Measurements from ENCODE around the gene WBP2. TPM values are rescaled to one million over a fixed set of nuclear protein-coding genes. Genes with fewer than 3 reads are reported as not detected.
"Not testable (repeated sequence)": the region's sequence is repeated elsewhere in the genome, so short reads cannot be mapped to it uniquely, and the experiment has no call there.

Gene WBP2
- total and polyA plus RNA-seq, 12 donors, result 130 to 210 (median 173) TPM

- Histone ChIP-seq H3K27me3 (peaks cover 0 to 18% (median 0%) of the 10 kb centered on the region in 7 donors), H3K9me3 (no peaks in the 10 kb centered on the region), H3K27ac (peak overlapping the region; percentile 57 to 99 (median 91)), H3K4me1 (peaks cover 33 to 91% (median 67%) of the 10 kb centered on the region in 9 donors), H3K4me3 (no peak overlapping the region), H3K36me3 (peaks cover 0 to 30% (median 10%) of the 10 kb centered on the region in 9 donors)
- intact Hi-C loops (cut with DNase I), result loop anchor here in 1 of 10 donors (10.0 kb wide), 1 partner anchor 98 kb away; a partner anchor contains a TSS
- ATAC-seq, result peak; percentile 55 to 73 (median 64)
- DNase-seq, result peak; percentile 81 to 90
- TF ChIP-seq, protein P1, sequence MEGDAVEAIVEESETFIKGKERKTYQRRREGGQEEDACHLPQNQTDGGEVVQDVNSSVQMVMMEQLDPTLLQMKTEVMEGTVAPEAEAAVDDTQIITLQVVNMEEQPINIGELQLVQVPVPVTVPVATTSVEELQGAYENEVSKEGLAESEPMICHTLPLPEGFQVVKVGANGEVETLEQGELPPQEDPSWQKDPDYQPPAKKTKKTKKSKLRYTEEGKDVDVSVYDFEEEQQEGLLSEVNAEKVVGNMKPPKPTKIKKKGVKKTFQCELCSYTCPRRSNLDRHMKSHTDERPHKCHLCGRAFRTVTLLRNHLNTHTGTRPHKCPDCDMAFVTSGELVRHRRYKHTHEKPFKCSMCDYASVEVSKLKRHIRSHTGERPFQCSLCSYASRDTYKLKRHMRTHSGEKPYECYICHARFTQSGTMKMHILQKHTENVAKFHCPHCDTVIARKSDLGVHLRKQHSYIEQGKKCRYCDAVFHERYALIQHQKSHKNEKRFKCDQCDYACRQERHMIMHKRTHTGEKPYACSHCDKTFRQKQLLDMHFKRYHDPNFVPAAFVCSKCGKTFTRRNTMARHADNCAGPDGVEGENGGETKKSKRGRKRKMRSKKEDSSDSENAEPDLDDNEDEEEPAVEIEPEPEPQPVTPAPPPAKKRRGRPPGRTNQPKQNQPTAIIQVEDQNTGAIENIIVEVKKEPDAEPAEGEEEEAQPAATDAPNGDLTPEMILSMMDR (IDR thresholded peaks at IDR 0.05), result no peak
- 25 to 28% methylated on average over 13 of the region's 13 CpGs for WGBS, 2 donors
These were observed 17.6 kb upstream of the WBP2 start for GRCh38 chr17:75872434-75873351.

DNA sequence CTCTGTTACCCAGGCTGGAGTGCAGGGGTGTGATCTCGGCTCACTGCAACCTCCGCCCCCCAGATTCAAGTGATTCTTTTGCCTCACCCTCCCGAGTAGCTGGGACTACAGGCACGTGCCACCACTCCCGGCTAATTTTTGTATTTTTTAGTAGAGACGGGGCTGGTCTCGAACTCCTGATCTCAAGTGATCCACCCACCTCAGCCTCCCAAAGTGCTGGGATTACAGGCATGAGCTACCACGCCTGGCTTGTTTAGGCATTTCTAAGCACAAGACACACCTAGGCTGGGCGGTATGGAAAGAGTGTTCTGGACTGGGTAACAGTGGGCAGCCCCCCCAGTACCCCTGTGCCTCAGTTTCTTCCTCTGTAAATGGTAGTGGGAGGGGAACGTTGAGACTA, 15.1 kb upstream of the WBP2 start:
- DNase-seq, H3K27me3 ChIP-seq, ATAC-seq, H3K9me3 ChIP-seq: not testable (repeated sequence)
- Histone ChIP-seq H3K36me3 (peaks cover 0 to 18% (median 5%) of the 10 kb centered on the region in 9 donors), H3K4me1 (peaks cover 18 to 75% (median 49%) of the 10 kb centered on the region in 9 donors), H3K4me3 (peak overlapping the region in 3 of 10 donors; percentile 13 to 14 (median 13)), H3K27ac (peak overlapping the region; percentile 39 to 92 (median 84))
- intact Hi-C loops (cut with DNase I), result loop anchor here in 1 of 10 donors (10.0 kb wide), 1 partner anchor 95 kb away; a partner anchor contains a TSS
- 72 to 80% methylated on average over 10 of the region's 10 CpGs for WGBS, 2 donors

DNA sequence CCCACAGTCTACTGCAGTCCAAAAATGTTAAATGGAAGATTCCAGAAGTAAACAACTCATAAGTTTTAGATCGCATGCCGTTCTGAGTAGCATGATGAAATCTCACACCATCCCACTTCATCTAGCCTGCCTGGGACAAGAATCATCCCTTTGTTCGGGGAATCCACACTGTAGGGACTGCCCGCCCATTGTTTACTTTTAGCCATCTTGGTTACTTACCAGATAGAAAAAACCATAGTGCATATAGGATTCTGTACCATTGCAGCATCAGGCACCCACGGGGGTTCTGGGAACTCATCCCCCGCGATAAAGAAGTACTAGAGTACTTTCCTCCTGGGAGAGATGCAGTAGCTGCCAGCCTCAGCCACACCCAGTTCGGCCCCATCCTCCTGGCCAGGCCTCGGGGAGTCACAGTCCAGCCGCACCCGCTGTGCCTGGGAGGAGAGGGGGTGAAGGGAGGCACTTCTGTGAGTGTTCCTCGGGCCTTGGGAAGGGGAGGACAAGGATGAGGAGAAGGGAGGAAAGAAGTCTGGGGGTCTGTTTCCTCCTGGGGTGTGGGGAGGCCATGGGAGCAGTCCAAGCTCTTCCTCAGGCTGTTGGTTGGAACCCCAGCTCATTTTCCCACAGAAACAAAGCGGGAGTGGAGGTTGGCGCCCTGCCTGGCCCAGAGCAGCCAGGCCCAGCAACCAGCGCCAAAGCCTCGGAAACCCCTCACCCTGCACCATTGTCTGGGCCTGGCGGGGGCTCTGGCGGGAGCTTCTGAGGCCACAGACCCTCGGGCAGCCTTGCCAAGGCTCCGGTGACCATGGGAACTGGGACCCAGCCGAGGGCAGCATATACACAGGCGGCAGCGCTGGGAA, 14.4 kb upstream of the WBP2 start:
- H3K36me3 ChIP-seq, result peaks cover 0 to 11% (median 5%) of the 10 kb centered on the region in 9 donors
- peak overlapping the region; percentile 39 to 92 (median 84) for H3K27ac ChIP-seq
- WGBS, 2 donors, result 45 to 46% methylated on average over 23 of the region's 23 CpGs
- H3K4me3 ChIP-seq, result peak overlapping the region in 6 of 10 donors; percentile 0 to 20 (median 14)
- peak in 7 of 8 donors; percentile 15 to 48 (median 34) for ATAC-seq
- peaks cover 21 to 75% (median 51%) of the 10 kb centered on the region in 9 donors for H3K4me1 ChIP-seq
- no peaks in the 10 kb centered on the region for H3K9me3 ChIP-seq
- peak; percentile 55 to 65 for DNase-seq
- H3K27me3 ChIP-seq, result no peaks in the 10 kb centered on the region
- intact Hi-C loops (cut with DNase I), result loop anchor here in 1 of 10 donors (10.0 kb wide), 1 partner anchor 95 kb away; a partner anchor contains a TSS
- TF ChIP-seq, protein P1 (IDR thresholded peaks at IDR 0.05), result no peak

- WGBS, 2 donors, result 87 to 89% methylated on average over 12 of the region's 12 CpGs
- intact Hi-C loops (cut with DNase I), result not testable (repeated sequence)
These were observed 13.7 kb upstream of the WBP2 start for GRCh38 chr17:75868730-75869281.

DNA sequence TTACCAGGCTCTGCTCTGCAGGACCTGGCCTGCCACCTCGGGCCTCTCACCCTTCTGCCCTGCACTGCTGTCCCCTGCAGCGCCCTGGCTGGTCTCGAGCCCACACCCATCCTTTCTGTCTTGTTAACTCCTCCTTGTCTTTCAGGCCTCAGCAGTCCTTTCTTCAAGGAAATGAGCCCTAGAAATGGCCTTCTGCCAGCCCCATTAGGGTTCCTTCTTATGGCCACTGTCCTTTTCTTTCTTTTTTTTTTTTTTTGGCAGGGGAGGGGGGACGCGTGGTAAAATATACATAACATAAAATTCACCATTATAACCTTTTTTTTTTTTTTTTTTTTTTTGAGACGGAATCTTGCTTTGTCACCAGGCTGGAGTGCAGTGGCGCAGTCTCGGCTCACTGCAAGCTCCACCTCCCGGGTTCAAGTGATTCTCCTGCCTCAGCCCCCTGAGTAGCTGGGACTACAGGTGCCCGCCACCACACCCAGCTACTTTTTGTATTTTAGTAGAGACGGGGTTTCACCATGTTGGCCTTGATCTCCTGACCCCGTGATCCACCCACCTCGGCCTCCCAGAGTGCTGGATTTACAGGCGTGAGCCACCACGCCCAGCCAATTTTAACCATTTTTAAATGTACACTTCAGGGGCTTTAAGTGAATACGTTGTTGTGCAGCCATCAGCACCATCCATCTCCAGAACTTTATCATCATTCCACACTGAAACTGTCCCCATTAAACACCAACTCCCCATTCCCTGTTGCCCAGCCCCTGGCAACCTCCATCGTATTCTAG, 10.5 kb upstream of the WBP2 start:
- WGBS, 2 donors, result 80 to 84% methylated on average over 16 to 17 of the region's 17 CpGs
- Histone ChIP-seq H3K4me1 (peaks cover 11 to 49% (median 36%) of the 10 kb centered on the region in 9 donors), H3K27ac (peak overlapping the region in 7 of 10 donors; percentile 53 to 82 (median 73))
- H3K4me3 ChIP-seq; H3K36me3 ChIP-seq; H3K27me3 ChIP-seq; DNase-seq; H3K9me3 ChIP-seq; ATAC-seq; intact Hi-C loops (cut with DNase I): not testable (repeated sequence)

More at GRCh38 chr17:75868730-75869281, 13.7 kb upstream of the WBP2 start:
- not testable (repeated sequence) for H3K27me3 ChIP-seq, H3K36me3 ChIP-seq, H3K9me3 ChIP-seq, H3K4me3 ChIP-seq, DNase-seq, ATAC-seq
- H3K27ac ChIP-seq, result peak overlapping the region in 9 of 10 donors; percentile 28 to 92 (median 84)
- peaks cover 25 to 75% (median 51%) of the 10 kb centered on the region in 9 donors for H3K4me1 ChIP-seq

DNA sequence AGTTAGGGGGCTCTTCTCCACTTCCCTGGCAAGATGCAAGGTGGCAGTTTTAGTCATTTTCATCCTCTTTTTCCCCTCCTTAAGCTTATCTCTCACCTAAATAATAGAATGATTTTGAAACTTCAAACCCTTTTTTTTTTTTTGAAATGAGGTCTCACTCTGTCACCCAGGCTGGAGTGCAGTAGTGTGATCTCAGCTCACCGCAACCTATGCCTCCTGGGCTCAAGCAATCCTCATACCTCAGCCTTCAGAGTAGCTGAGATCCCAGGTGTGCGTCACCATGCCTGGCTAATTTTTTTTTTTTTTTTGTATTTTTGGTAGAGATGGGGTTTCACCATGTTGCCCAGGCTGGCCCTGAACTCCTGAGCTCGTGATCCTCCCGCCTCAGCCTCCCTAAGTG, 9.8 kb upstream of the WBP2 start:
- H3K27ac ChIP-seq, result peak overlapping the region in 9 of 10 donors; percentile 53 to 82 (median 73)
- intact Hi-C loops (cut with DNase I); ATAC-seq; H3K27me3 ChIP-seq; H3K9me3 ChIP-seq; DNase-seq; H3K36me3 ChIP-seq: not testable (repeated sequence)
- peak overlapping the region in 1 of 10 donors; percentile 2 for H3K4me3 ChIP-seq
- 84 to 86% methylated on average over 4 of the region's 4 CpGs for WGBS, 2 donors
- peaks cover 11 to 42% (median 30%) of the 10 kb centered on the region in 9 donors for H3K4me1 ChIP-seq

Measured in heart right ventricle (tissue), 16 donors.